PFSK-1 (cell line): ENCODE results near the gene CYP2D6.

Experiments
- FOXP2 ChIP-seq: optimal IDR thresholded peaks from 2 replicates; pipeline ENCODE3; 2011; ENCODE audit warnings: borderline replicate concordance, control low read depth, inconsistent platforms; ENCODE audit not compliant: insufficient read depth; ENCODE audit errors: extremely low read length, extremely low read depth
- POLR2AphosphoS5 ChIP-seq: IDR thresholded peaks from 2 replicates; pipeline ENCODE4 v1.6.1; 2012; ENCODE audit warnings: low read depth, mild to moderate bottlenecking, control low read depth, low read length, moderate library complexity
- REST ChIP-seq, 2 experiments: IDR thresholded peaks; 2 replicates each; pipeline versions ENCODE4 v1.6.1 to v1.8.0; 2011 to 2012; ENCODE audit warnings: low read depth in 2 of 2, low read length in 2 of 2, control low read depth in 1 of 2, inconsistent platforms in 1 of 2, mild to moderate bottlenecking in 1 of 2, moderate library complexity in 1 of 2; ENCODE audit not compliant: insufficient read depth in 1 of 2
- SIN3A ChIP-seq: IDR thresholded peaks from 2 replicates; pipeline ENCODE4 v1.6.1; 2012; ENCODE audit warnings: mild to moderate bottlenecking, low read length, moderate library complexity, borderline replicate concordance; ENCODE audit not compliant: insufficient read depth
- TAF1 ChIP-seq: IDR thresholded peaks from 2 replicates; pipeline ENCODE4 v1.6.1; 2012; ENCODE audit warnings: low read length, control low read depth, borderline replicate concordance; ENCODE audit not compliant: insufficient read depth

The CYP2D6 gene

GRCh38 chr22:42083119-42083518, 47.5 kb downstream of the CYP2D6 start:
- TF ChIP-seq TAF1: no peak
- no peak for TF ChIP-seq SIN3A
- no peak for TF ChIP-seq FOXP2
- no peak for TF ChIP-seq POLR2AphosphoS5
- no peak for TF ChIP-seq REST (IDR thresholded peaks at IDR 0.05; ENCODE audit: insufficient read depth in 1 of 2, low read depth in 2 of 2, low read length in 2 of 2)

- TF ChIP-seq SIN3A (no peak), REST (IDR thresholded peaks at IDR 0.05; ENCODE audit: insufficient read depth in 1 of 2, low read depth in 2 of 2, low read length in 2 of 2) (no peak), FOXP2 (no peak), POLR2AphosphoS5 (no peak), TAF1 (no peak)
These were observed 50.3 kb downstream of the CYP2D6 start for GRCh38 chr22:42080287-42080686.

GRCh38 chr22:42079319-42080251, 51.0 kb downstream of the CYP2D6 start, which contains the start of gene SMDT1:
SMDT1 (plus strand) TSS chr22:42079700; CDS start chr22:42079769, 69 bp downstream.
- TF ChIP-seq FOXP2 (peak; percentile 87), REST (IDR thresholded peaks at IDR 0.05; ENCODE audit: insufficient read depth in 1 of 2, low read depth in 2 of 2, low read length in 2 of 2) (0 out of 4 replicates have a peak, but pooled peaks of 1 of the 2 experiments have one; percentile 15), POLR2AphosphoS5 (peak; percentile 78), SIN3A (0 out of 2 replicates have a peak, but pooled peaks have one; percentile 60), TAF1 (peak; percentile 86)

- TF ChIP-seq REST (IDR thresholded peaks at IDR 0.05; ENCODE audit: insufficient read depth in 1 of 2, low read depth in 2 of 2, low read length in 2 of 2): no peak
- no peak for TF ChIP-seq FOXP2
- no peak for TF ChIP-seq SIN3A
- TF ChIP-seq POLR2AphosphoS5: no peak
- no peak for TF ChIP-seq TAF1
These were observed 51.9 kb downstream of the CYP2D6 start for GRCh38 chr22:42078469-42079318.
